NCI-H446 treated with DMSO at 0.1 percent for 48 hours (cell line): ENCODE results near the gene ONECUT1.

Experiments used
- DNase-seq: peaks from one replicate; lab custom pipeline; 2025; lab: John Stamatoyannopoulos, UW

Gene ONECUT1

GRCh38 chr15:52731732-52732470 lies 58.2 kb downstream of the ONECUT1 start:
- no peak for DNase-seq

- DNase-seq = no peak
Measured at GRCh38 chr15:52731004-52731403, 59.1 kb downstream of the ONECUT1 start.

GRCh38 chr15:52730594-52730993 lies 59.5 kb downstream of the ONECUT1 start:
- DNase-seq = no peak

GRCh38 chr15:52730173-52730572 lies 60.0 kb downstream of the ONECUT1 start:
- no peak for DNase-seq

GRCh38 chr15:52728899-52729298 lies 61.2 kb downstream of the ONECUT1 start:
- no peak for DNase-seq

GRCh38 chr15:52727815-52728214 lies 62.3 kb downstream of the ONECUT1 start:
- no peak for DNase-seq

GRCh38 chr15:52726195-52726594 lies 63.9 kb downstream of the ONECUT1 start:
- DNase-seq = no peak

- DNase-seq = no peak
Measured at GRCh38 chr15:52718551-52718950, 71.6 kb downstream of the ONECUT1 start.

GRCh38 chr15:52717924-52718323 lies 72.2 kb downstream of the ONECUT1 start:
- DNase-seq = no peak

GRCh38 chr15:52717481-52717880 lies 72.7 kb downstream of the ONECUT1 start:
- no peak for DNase-seq

- no peak for DNase-seq
Measured at GRCh38 chr15:52716536-52716935, 73.6 kb downstream of the ONECUT1 start.

GRCh38 chr15:52715411-52715810 lies 74.7 kb downstream of the ONECUT1 start:
- DNase-seq = no peak

GRCh38 chr15:52714968-52715367 lies 75.2 kb downstream of the ONECUT1 start:
- DNase-seq = no peak

GRCh38 chr15:52710708-52711389 lies 79.3 kb downstream of the ONECUT1 start:
- DNase-seq = no peak

GRCh38 chr15:52710050-52710707 lies 80.0 kb downstream of the ONECUT1 start:
- DNase-seq = no peak

- DNase-seq = no peak
Measured at GRCh38 chr15:52709187-52709981, 80.8 kb downstream of the ONECUT1 start.
